NK-92 (cell line): ENCODE results near the gene PBX4.

ENCODE experiments used
- DNase-seq: peaks from one replicate; lab custom pipeline; 2025; ENCODE audit not compliant: unreplicated experiment; lab: John Stamatoyannopoulos, UW

Gene PBX4

GRCh38 chr19:19527674-19528625 is 90.5 kb downstream of the PBX4 start:
- no peak for DNase-seq

GRCh38 chr19:19527371-19527656 is 91.2 kb downstream of the PBX4 start:
- no peak for DNase-seq

- DNase-seq, result no peak
Measured at GRCh38 chr19:19526581-19527370, 91.7 kb downstream of the PBX4 start.

- DNase-seq, result no peak
Measured at GRCh38 chr19:19525611-19526380, 92.7 kb downstream of the PBX4 start.

GRCh38 chr19:19524053-19524452 is 94.4 kb downstream of the PBX4 start:
- DNase-seq, result no peak

- DNase-seq, result no peak
Measured at GRCh38 chr19:19523177-19523576, 95.3 kb downstream of the PBX4 start.

GRCh38 chr19:19520989-19521388 is 97.5 kb downstream of the PBX4 start:
- no peak for DNase-seq

- DNase-seq, result no peak
Measured at GRCh38 chr19:19517235-19517619, 101.3 kb downstream of the PBX4 start.

- DNase-seq, result peak; percentile 53
Measured at GRCh38 chr19:19515642-19516519, 102.6 kb downstream of the PBX4 start, which contains the start of gene NDUFA13. NDUFA13 (plus strand) TSS chr19:19516225; CDS start chr19:19516239, 14 bp downstream.

GRCh38 chr19:19514881-19515641 is 103.4 kb downstream of the PBX4 start, which contains the start of gene TSSK6:
TSSK6 (minus strand) TSS chr19:19515548; CDS start chr19:19515427, 121 bp downstream.
- no peak for DNase-seq

GRCh38 chr19:19514215-19514657 is 104.3 kb downstream of the PBX4 start:
- DNase-seq, result no peak

- no peak for DNase-seq
Measured at GRCh38 chr19:19513682-19514081, 104.8 kb downstream of the PBX4 start.
